HL-60 (cell line): ENCODE data around the gene DDB1.

ENCODE experiments used
- POLR2AphosphoS5 ChIP-seq: IDR thresholded peaks from 2 replicates; pipeline ENCODE4 v1.6.1; 2012; ENCODE audit warnings: low read depth
- TF ChIP-seq, protein P1 (sequence below): IDR thresholded peaks from one replicate; pipeline ENCODE4 v1.5.1; 2011; ENCODE audit warnings: low read length, control low read depth, inconsistent platforms; ENCODE audit not compliant: insufficient read depth

DNA sequence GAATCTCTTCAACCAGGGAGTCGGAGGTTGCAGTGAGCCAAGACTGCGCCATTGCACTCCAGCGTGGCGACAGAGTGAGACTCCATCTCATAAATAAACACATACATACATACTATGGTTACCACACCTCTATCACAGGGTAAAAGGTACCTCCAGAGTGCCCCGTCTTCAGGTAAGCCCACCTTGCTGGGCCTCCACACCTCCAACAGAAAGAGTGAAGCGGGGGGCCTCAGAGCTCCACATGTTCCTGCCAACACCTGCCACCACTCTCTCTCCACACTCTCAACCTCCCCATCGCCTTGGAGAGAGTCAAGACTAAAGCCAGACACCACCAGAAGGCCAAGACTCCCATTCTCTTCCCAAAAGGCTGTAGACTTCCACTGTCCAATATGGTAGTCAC is 27.5 kb downstream of the DDB1 start:
- no peak for TF ChIP-seq POLR2AphosphoS5
- TF ChIP-seq, protein P1, sequence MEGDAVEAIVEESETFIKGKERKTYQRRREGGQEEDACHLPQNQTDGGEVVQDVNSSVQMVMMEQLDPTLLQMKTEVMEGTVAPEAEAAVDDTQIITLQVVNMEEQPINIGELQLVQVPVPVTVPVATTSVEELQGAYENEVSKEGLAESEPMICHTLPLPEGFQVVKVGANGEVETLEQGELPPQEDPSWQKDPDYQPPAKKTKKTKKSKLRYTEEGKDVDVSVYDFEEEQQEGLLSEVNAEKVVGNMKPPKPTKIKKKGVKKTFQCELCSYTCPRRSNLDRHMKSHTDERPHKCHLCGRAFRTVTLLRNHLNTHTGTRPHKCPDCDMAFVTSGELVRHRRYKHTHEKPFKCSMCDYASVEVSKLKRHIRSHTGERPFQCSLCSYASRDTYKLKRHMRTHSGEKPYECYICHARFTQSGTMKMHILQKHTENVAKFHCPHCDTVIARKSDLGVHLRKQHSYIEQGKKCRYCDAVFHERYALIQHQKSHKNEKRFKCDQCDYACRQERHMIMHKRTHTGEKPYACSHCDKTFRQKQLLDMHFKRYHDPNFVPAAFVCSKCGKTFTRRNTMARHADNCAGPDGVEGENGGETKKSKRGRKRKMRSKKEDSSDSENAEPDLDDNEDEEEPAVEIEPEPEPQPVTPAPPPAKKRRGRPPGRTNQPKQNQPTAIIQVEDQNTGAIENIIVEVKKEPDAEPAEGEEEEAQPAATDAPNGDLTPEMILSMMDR, result no peak
